Measurements from ENCODE around the gene TDG. TPM values are rescaled to one million over a fixed set of nuclear protein-coding genes. Genes with fewer than 3 reads are reported as not detected.

Gene TDG
- total and polyA plus RNA-seq, 2 donors (not counting 3 experiments of a cell fraction or from before 2014, with no cell fraction given), result 17.6 to 36.8 TPM

- no peak for TF ChIP-seq EZH2 (IDR thresholded peaks at IDR 0.05; ENCODE audit: borderline replicate concordance, low read depth, low read length, severe bottlenecking)
- TF ChIP-seq FOS (IDR thresholded peaks at IDR 0.05; ENCODE audit: borderline replicate concordance, insufficient read depth, low read length), result no peak
- no peak for TF ChIP-seq GATA2 (IDR thresholded peaks at IDR 0.05; ENCODE audit: insufficient read depth, insufficient read length, low read depth, low read length)
- TF ChIP-seq CTCF (IDR thresholded peaks at IDR 0.05; ENCODE audit: extremely low read depth in 1 of 2, insufficient read depth in 1 of 2, low read depth in 1 of 2, low read length in 2 of 2), result no peak
- no peak for TF ChIP-seq POLR2AphosphoS5 (IDR thresholded peaks at IDR 0.05; ENCODE audit: insufficient read depth, low read depth, low read length)
- TF ChIP-seq JUN (IDR thresholded peaks at IDR 0.05; ENCODE audit: borderline replicate concordance, insufficient read depth, insufficient read length, low read depth), result no peak
- TF ChIP-seq POLR2A (IDR thresholded peaks at IDR 0.05; ENCODE audit: low read depth, low read length), result no peak
- TF ChIP-seq MAX (IDR thresholded peaks at IDR 0.05; ENCODE audit: insufficient read depth, insufficient read length), result no peak
- TF ChIP-seq MYC (IDR thresholded peaks at IDR 0.05; ENCODE audit: low read depth, low read length), result no peak
- Histone ChIP-seq H3K27me3 (ENCODE audit: control insufficient read depth in 2 of 2, insufficient read depth in 2 of 2, low read length in 2 of 2) (no peaks in the 10 kb centered on the region), H3K9ac (replicated peaks; ENCODE audit: extremely low read depth, insufficient read depth, low read length) (no peak overlapping the region), H3K79me2 (ENCODE audit: control insufficient read depth, insufficient read depth, low read length) (no peaks in the 10 kb centered on the region), H3K9me1 (replicated peaks; ENCODE audit: control insufficient read depth, extremely low read depth, insufficient read depth, low read length) (no peaks in the 10 kb centered on the region), H2AFZ (ENCODE audit: low read depth, low read length) (peak overlapping the region; percentile 69), H3K9me3 (replicated peaks; ENCODE audit: control insufficient read depth, insufficient read depth, low read length) (no peaks in the 10 kb centered on the region), H3K36me3 (ENCODE audit: control insufficient read depth in 2 of 2, extremely low read depth in 1 of 2, insufficient read depth in 2 of 2, low read length in 2 of 2) (no peaks in the 10 kb centered on the region), H3K4me3 (replicated peaks in 1 of 3; ENCODE audit: insufficient read depth in 1 of 3, low read depth in 1 of 3, low read length in 3 of 3) (no peak overlapping the region), H3K4me2 (ENCODE audit: insufficient read depth, low read length) (peak overlapping the region; percentile 76), H4K20me1 (replicated peaks; ENCODE audit: control insufficient read depth, extremely low read depth, insufficient read depth, low read length) (no peaks in the 10 kb centered on the region), H3K4me1 (ENCODE audit: control insufficient read depth, extremely low read depth, insufficient read depth, low read length) (peaks cover 23% of the 10 kb centered on the region), H3K27ac (ENCODE audit: insufficient read depth, low read depth, low read length) (peak overlapping the region; percentile 65)
- FAIRE-seq, result no peak
- ChIA-PET POLR2A (interaction anchor here (0.9 kb wide), 1 partner anchor 45 kb away, joined by 4 read pairs; the partner anchor contains the start of gene TDG), CTCF (interaction anchor here (1.0 kb wide), 1 partner anchor 14 kb away, joined by 4 read pairs; no protein-coding TSS in a partner anchor)
- dilution Hi-C loops (cut with MboI; ENCODE audit: extremely low pct_ligation_motif_present, low sequenced_read_pairs) (no loop called here), intact Hi-C loops (cut with micrococcal nuclease) (no loop called here)
- BruUV-seq (replicated peaks), result TSS peak; percentile 89
- DNase-seq (ENCODE audit: low read depth, low spot score), result no peak
These were observed 45.0 kb downstream of the TDG start for GRCh38 chr12:104010606-104011169.

Data from endothelial cell of umbilical vein (primary cell).